Head of caudate nucleus (tissue), 42 donors: ENCODE data around the gene CCN5.

Experiments used
- DNase-seq, 42 donors: peaks; one replicate each; pipeline versions ENCODE4 v3.0.0 to v3.0.0-alpha.2; 2020 to 2021; ENCODE audit warnings: mixed read lengths in 7 of 42
- intact Hi-C: fragments of 100-400 bp; cut with DNase I; formaldehyde crosslinking; loops from one replicate; pipeline ENCODE4 v1.15.0; 2022

Gene CCN5

GRCh38 chr20:44765701-44766347 lies 50.7 kb downstream of the CCN5 start:
- intact Hi-C loops: no loop called here
- DNase-seq: peak in 7 of 42 donors; percentile 28 to 62 (median 40)

- DNase-seq: peak in 19 of 42 donors; percentile 23 to 64 (median 49)
- intact Hi-C loops: no loop called here
These were observed 53.1 kb downstream of the CCN5 start for GRCh38 chr20:44768256-44768655.

GRCh38 chr20:44768854-44769480 lies 53.8 kb downstream of the CCN5 start:
- no peak for DNase-seq
- intact Hi-C loops: no loop called here

GRCh38 chr20:44769481-44769863 lies 54.3 kb downstream of the CCN5 start:
- peak in 5 of 42 donors; percentile 19 to 57 (median 52) for DNase-seq
- intact Hi-C loops: no loop called here

GRCh38 chr20:44770484-44771171 lies 55.5 kb downstream of the CCN5 start:
- intact Hi-C loops: no loop called here
- DNase-seq: peak in 11 of 42 donors; percentile 32 to 67 (median 55)

- intact Hi-C loops: no loop called here
- DNase-seq: no peak
These were observed 56.0 kb downstream of the CCN5 start for GRCh38 chr20:44771172-44771535.

DNA sequence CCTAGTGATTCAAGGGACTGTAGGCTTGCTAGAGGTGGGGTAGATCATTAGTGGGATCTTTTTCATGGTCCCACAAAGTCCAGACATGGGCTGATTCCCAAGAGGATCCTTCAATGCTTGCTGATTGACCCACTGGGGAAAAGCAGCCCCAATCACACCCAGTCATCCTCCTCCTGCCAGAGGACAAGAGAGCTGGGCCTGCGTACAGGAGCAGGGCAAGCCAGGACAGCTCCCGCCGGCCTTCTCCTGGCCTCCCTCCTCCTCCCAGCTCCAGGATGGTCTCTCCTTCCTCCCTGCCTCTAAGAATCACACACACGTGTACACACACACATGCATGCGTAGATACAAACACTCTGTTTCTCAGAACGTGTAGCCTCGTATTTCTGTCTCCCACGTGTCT lies 57.5 kb downstream of the CCN5 start:
- no peak for DNase-seq
- intact Hi-C loops: no loop called here

GRCh38 chr20:44773070-44773829 lies 58.1 kb downstream of the CCN5 start:
- DNase-seq: peak; percentile 35 to 95 (median 76)
- intact Hi-C loops: no loop called here

GRCh38 chr20:44776980-44777379 lies 61.8 kb downstream of the CCN5 start:
- intact Hi-C loops: no loop called here
- no peak for DNase-seq
